ENCODE data around the gene ACACA.
"Not testable (repeated sequence)": the region's sequence is repeated elsewhere in the genome, so short reads cannot be mapped to it uniquely, and the experiment has no call there.

DNA sequence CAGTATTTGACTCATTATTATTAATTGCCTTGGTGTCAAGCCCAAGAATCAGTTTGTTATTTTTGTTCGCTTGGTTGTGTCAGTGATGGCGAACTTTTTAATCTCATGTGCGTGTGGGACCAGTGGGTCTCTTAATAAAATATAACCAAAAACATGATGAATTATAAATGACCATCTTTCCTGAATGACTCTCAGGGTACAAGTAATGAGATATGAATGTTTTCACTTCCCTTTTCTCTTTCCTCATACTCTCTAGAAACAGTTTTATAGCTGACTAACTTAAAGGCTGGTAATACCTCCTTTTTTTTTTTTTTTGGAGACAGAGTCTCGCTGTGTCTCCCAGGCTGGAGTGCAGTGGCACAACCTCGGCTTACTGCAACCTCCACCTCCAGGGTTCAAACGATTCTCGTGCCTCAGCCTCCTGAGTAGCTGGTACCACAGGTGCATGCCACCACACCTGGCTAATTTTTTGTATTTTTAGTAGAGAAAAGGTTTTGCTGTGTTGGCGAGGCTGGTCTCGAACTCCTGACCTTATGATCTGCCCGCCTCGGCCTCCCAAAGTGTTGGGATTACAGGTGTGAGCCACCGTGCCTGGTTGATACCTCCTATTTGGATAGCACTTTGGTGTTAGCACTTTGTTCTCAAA is 34.9 kb upstream of the ACACA start:
- TF ChIP-seq, protein P1, sequence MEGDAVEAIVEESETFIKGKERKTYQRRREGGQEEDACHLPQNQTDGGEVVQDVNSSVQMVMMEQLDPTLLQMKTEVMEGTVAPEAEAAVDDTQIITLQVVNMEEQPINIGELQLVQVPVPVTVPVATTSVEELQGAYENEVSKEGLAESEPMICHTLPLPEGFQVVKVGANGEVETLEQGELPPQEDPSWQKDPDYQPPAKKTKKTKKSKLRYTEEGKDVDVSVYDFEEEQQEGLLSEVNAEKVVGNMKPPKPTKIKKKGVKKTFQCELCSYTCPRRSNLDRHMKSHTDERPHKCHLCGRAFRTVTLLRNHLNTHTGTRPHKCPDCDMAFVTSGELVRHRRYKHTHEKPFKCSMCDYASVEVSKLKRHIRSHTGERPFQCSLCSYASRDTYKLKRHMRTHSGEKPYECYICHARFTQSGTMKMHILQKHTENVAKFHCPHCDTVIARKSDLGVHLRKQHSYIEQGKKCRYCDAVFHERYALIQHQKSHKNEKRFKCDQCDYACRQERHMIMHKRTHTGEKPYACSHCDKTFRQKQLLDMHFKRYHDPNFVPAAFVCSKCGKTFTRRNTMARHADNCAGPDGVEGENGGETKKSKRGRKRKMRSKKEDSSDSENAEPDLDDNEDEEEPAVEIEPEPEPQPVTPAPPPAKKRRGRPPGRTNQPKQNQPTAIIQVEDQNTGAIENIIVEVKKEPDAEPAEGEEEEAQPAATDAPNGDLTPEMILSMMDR (conservative IDR thresholded peaks at IDR 0.05; ENCODE audit: low read length): not testable (repeated sequence)
- not testable (repeated sequence) for TF ChIP-seq EZH2phosphoT487 (IDR thresholded peaks at IDR 0.05; ENCODE audit: borderline replicate concordance)

Measured in Loucy (cell line).